ENCODE measurements around the gene CFAP119.

The CFAP119 gene

GRCh38 chr16:30760577-30761426, 1.1 kb downstream of the CFAP119 start:
- DNase-seq, result no peak

- no peak for DNase-seq
Measured at GRCh38 chr16:30760001-30760559, 1.8 kb downstream of the CFAP119 start.

GRCh38 chr16:30758988-30759491, 2.8 kb downstream of the CFAP119 start:
- no peak for DNase-seq

- no peak for DNase-seq
Measured at GRCh38 chr16:30757316-30757715, 4.5 kb downstream of the CFAP119 start.

GRCh38 chr16:30756781-30757100, 5.1 kb downstream of the CFAP119 start:
- DNase-seq, result no peak

GRCh38 chr16:30755955-30756780, 5.7 kb downstream of the CFAP119 start:
- no peak for DNase-seq

- no peak for DNase-seq
Measured at GRCh38 chr16:30753596-30753995, 8.3 kb downstream of the CFAP119 start.

GRCh38 chr16:30750876-30751465, 10.9 kb downstream of the CFAP119 start:
- DNase-seq, result no peak

GRCh38 chr16:30750201-30750600, 11.7 kb downstream of the CFAP119 start:
- no peak for DNase-seq

- no peak for DNase-seq
Measured at GRCh38 chr16:30748634-30749445, 13.0 kb downstream of the CFAP119 start.

- peak; percentile 89 to 95 for DNase-seq
Measured at GRCh38 chr16:30747799-30748633, 13.8 kb downstream of the CFAP119 start, which contains the start of gene PHKG2. TSS of gene PHKG2 (plus strand) at chr16:30748425. CDS start at chr16:30748821, 396 bp downstream.

- DNase-seq, result no peak
Measured at GRCh38 chr16:30747331-30747730, 14.5 kb downstream of the CFAP119 start.

- DNase-seq, result no peak
Measured at GRCh38 chr16:30746638-30747175, 15.2 kb downstream of the CFAP119 start.

GRCh38 chr16:30745082-30745481, 16.8 kb downstream of the CFAP119 start:
- DNase-seq, result no peak

GRCh38 chr16:30744183-30744582, 17.7 kb downstream of the CFAP119 start:
- DNase-seq, result no peak

GRCh38 chr16:30743716-30744115, 18.1 kb downstream of the CFAP119 start:
- no peak for DNase-seq

- DNase-seq, result no peak
Measured at GRCh38 chr16:30741461-30741914, 20.4 kb downstream of the CFAP119 start.

GRCh38 chr16:30740364-30741251, 21.3 kb downstream of the CFAP119 start:
- no peak for DNase-seq
